ENCODE data around the gene ACTL6B. TPM values are rescaled to one million over a fixed set of nuclear protein-coding genes. Genes with fewer than 3 reads are reported as not detected.
"Not testable (repeated sequence)": the region's sequence is repeated elsewhere in the genome, so short reads cannot be mapped to it uniquely, and the experiment has no call there.

The ACTL6B gene
- total RNA-seq, 1 donor from 2014 or later = 163 TPM

- DNase-seq (ENCODE audit: low spot score in 2 of 2) (peak; percentile 26 to 54), FAIRE-seq (no peak)
Measured at GRCh38 chr7:100673942-100674410, 17.7 kb upstream of the ACTL6B start.

DNA sequence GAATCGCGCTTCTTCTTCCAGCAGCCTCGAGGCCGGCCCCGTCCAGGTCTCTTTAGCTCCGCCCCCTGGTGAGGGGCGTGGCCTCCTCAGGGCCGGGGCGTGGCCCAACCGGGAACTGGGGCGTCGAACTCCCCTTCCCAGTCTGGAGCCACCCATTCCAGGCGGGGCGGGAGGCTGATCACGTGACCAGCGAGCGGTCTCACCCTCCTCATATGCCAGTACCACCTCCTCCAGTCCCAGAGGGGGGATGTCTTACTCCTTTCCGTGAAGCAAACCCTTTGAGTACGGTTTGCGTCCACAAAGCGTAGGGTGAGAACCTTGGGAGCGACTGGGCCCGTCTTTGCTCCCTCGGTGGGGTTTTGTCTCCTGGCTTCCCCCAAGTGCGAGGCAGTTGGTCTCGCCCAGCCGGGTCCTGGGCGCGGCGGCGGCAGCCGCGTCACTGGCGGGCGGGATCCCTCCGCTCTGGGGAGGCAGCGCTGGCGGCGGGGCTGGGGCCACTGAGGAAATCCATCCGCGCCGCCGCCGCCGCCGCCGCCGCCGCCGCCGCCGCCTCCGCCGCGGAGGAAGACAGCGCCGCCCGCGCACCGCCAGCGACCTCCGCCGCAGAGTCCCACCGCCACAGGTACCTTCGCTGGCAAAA, 17.2 kb upstream of the ACTL6B start, which contains the start of gene GNB2:
GNB2 (plus strand) TSS at position 439 of the 640 bp plus-strand sequence. CDS start 2,526 bp downstream, outside the sequence.
- FAIRE-seq = no peak

DNA sequence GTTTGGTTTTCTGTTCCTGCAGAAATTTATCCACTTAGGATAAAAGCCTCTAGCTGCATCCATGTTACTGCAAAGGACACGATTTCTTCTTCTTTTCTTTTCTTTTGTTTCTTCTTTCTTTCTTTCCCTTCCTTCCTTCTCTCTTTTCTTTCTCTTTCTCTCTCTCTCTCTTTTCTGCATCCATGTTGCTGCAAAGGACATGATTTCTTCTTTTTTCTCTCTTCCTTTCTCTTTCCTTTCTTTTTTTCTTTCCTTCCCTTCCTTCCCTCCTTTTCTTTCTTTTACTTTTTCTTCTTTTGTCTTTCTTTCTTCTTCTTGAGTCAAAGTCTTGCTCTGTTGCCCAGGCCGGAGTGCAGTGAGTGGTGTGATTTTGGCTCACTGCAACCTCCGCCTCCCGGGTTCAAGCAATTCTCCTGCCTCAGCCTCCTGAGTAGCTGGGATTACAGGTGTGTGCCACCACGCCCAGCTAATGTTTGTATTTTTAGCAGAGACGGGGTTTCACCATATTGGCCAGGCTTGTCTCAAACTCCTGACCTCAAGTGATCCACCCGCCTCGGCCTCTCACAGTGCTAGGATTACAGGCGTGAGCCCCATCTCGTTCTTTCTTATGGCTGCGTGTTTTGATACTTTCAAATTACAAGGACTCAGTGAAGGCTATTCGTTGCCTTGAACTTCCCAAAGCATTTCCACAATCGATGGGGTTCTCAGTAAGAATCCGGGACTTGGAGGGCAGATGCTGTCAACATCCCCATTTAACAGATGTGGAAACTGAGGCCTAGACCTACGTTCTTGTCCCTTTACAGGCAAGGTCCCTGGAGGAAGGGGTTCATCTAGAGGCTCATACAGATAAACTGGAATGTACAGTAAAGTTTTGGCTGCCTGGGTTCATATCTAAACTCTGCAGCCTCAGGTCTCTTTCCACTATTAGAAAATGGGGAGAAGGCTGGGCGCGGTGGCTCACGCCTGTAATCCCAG, 15.4 kb upstream of the ACTL6B start:
- DNase-seq (ENCODE audit: low spot score in 2 of 2) (no peak), FAIRE-seq (no peak)

More for the DNA sequence above, 17.2 kb upstream of the ACTL6B start, which contains the start of gene GNB2:
- DNase-seq (ENCODE audit: low spot score in 2 of 2) = peak; percentile 95 to 97

DNA sequence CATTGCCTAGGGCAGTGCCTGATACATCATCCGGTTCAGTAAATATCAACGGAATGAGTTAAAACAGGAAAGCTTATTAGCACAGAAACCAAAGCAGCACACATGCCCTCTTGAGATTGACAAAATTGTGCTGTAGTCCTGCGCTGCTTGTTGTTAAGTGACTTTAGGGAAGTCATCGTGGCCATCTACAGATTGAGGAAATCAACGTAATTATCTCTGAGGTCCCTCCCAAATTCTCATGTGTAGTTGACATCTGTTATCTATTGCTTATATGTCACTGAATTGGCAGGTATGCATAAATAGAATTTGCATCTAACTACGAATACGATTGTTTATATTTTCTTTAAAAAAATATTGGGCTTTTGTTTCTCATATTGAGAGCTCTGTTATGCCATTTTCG, 13.8 kb upstream of the ACTL6B start:
- DNase-seq (ENCODE audit: low spot score in 2 of 2) = no peak
- FAIRE-seq = no peak

- not testable (repeated sequence) for DNase-seq (ENCODE audit: low spot score in 2 of 2); FAIRE-seq
Measured at GRCh38 chr7:100669106-100669505, 12.9 kb upstream of the ACTL6B start.

- DNase-seq (ENCODE audit: low spot score in 2 of 2) = no peak
- FAIRE-seq = no peak
Measured at GRCh38 chr7:100668069-100668449, 11.8 kb upstream of the ACTL6B start.

DNA sequence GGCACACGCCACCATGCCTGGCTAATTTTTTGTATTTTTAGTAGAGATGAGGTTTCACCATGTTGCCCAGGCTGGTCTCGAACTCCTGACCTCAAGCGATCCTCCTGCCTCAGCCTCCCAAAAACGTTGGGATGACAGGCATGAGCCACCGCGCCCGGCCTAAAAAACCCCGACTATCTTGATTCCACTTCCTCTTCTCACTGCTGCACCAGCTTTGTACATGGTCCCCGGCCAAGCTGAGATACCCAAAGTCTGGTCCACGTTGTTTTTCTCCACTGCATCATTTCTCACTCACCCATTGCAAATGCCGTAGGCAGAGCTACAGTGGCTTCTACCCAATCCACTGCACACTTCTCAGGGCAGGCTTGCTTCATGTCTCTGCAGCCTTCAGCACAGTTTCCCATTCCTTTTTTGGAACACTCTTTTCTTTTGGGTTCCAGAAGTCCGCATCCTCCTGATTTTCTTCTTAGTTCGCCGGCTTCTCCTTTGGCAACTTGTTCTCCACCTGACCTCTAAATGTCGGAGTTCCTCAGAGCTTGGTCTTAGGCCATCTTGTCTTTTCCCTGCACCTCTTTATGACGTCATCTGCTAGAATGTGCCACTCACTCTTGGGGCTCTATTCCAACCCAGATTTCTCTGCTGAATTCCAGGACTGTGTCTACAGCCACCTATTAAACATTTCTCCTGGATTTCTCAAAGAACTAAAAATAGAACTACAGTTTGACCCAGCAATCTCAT, 11.3 kb upstream of the ACTL6B start:
- no peak for FAIRE-seq

GRCh38 chr7:100665168-100665726, 9.0 kb upstream of the ACTL6B start:
- no peak for FAIRE-seq
- no peak for DNase-seq (ENCODE audit: low spot score in 2 of 2)

More for the DNA sequence above, 11.3 kb upstream of the ACTL6B start:
- no peak for DNase-seq (ENCODE audit: low spot score in 2 of 2)

- DNase-seq (ENCODE audit: low spot score in 2 of 2) = not testable (repeated sequence)
Measured at GRCh38 chr7:100662194-100662776, 6.0 kb upstream of the ACTL6B start.

DNA sequence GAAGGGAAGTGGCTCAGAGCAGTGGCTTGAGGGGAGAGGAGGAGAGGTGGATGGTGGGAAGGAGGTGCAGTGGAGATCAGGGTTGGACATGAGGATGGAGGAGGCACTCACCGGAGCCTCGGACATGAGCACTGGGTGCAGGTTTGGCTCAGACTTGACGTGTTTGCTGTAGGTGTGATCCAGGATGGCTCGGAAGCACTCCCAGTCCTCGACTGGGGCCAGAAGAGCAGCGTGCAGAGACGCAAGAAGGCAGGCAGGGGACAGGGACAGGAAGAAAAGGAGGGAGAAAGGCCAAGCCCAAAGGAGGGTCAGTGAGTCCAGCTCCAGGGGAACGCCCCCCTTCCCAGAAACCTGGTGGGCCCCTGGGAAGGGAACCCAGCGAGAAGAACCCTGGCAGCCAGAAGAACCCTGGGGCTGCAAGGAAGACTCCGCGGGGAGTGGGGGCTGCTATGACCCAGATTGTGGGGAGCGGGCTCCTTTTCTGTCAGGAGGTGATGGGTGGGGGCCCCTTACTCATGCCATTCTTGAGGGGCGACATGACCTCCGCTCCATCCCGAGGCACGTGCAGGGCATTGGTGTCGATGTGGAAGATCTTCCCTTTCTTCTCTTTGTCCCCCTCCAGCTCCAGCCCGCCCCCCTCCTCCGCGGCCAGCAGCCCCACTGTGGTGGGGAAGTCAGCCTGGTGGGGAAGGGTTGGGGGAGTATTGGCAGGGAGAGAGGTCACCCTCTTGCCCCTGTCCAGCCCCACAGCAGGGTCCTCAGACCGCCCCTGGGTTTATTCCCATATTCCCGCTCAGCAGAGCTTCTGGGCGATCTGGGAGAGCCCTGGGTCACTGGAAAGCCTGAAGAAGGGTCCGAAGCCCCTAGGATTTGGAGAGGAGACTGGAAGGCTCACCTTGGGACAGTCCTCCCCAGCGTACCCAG, 1.1 kb downstream of the ACTL6B start:
- FAIRE-seq (no peak), DNase-seq (ENCODE audit: low spot score in 2 of 2) (no peak)

More at GRCh38 chr7:100662194-100662776, 6.0 kb upstream of the ACTL6B start:
- not testable (repeated sequence) for FAIRE-seq

DNA sequence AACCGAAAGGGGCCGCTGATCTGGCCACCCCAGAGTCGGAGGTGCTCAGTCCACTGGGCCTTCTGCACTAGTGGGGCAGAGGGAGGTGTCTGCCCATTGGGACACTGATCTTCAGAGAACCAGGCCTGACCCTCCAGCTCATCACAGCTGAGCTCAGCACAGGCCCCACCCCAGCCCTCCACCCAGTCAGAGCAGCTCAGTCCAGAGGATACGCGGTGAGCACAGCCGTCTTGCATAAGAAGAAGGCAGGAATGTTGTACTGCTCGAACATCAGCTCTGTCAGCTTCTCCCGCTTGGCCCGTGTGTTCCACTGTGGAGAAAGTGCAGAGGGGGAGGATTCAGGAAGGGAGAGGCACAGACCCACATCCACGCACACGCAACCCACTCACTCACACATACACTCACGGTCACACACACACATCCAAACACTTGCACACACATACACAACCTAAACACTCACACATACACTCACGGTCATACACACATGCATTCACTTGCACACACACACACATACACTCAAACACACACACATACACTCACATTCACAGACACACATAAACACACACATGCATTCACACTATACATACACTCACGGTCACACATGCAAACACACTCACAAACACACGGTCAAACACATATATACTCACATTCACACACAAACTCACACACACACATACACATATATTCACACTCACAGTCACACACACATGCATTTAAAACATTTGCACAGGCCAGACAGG, 6.3 kb downstream of the ACTL6B start:
- no peak for FAIRE-seq
- no peak for DNase-seq (ENCODE audit: low spot score in 2 of 2)

DNA sequence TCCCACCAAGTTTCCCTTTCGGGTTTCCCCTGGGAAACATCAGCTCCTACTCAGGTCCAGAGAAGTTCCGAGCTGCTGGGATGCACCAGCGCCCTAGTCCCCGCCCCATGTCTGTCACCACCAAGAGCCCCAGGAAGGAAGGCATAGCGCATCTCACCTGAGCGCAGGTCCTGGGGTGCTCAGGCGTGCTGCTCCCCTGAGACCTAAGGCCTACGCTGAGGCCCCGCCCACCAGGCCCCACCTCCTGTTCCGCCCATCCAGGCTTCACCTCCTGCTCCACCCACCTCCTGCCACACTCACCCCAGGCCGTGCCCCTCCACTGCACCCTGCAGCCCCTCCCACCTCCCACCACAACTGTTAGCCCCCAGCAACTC, 13.7 kb downstream of the ACTL6B start:
- DNase-seq (ENCODE audit: low spot score in 2 of 2) (no peak), FAIRE-seq (no peak)

- DNase-seq (ENCODE audit: low spot score in 2 of 2) (no peak), FAIRE-seq (no peak)
Measured at GRCh38 chr7:100641860-100642533, 14.3 kb downstream of the ACTL6B start.

- DNase-seq (ENCODE audit: low spot score in 2 of 2) = no peak
- no peak for FAIRE-seq
Measured at GRCh38 chr7:100641463-100641859, 14.8 kb downstream of the ACTL6B start, which contains the start of gene TFR2. TSS of gene TFR2 (minus strand) at chr7:100641552. CDS start at chr7:100641509, 43 bp downstream.

DNA sequence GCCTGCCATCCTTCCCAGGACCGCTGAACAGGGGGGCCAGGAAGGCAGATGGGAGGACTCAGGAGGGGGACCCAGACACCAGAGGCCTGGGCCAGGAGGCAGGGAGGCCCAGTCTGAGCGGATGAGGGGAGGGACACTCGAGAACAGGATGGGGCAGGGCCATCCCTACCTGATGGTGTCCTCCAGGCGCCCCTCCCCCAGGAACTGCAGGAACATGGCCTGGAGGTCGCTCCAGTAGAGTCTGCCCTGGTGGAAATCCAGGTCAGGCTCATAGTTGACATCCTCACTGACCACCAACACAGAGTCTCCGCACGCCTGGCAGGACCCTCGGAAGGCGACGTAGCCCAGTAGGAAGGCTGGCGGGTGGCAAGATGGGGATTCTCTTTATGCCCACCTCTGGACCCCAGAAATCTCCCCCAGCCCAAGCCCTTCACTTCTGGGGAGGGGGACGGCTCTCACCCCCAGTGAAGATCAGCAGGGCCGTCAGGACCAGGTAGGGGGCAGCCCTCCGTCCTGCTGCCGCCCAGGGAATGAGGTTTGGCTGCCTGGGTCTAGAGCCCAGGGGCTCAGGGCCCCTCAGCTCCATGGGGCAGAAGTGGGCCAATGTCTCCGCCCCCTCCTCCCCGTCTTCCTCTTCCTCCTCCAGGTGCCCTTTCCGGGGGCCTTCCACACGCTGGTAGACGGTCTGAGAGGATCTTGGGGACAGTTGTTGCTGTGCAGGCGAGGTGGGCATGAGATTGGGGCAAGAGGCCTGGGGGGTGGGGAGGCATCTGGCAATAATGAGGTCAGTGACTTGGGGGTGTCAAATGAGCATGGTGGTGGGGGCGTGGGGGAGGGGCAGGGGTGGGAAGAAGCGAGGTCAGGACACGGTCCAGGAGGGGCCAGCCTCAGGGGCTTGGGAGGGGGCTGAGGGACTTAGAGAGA, 15.5 kb downstream of the ACTL6B start:
- FAIRE-seq (no peak), DNase-seq (ENCODE audit: low spot score in 2 of 2) (no peak)

DNA sequence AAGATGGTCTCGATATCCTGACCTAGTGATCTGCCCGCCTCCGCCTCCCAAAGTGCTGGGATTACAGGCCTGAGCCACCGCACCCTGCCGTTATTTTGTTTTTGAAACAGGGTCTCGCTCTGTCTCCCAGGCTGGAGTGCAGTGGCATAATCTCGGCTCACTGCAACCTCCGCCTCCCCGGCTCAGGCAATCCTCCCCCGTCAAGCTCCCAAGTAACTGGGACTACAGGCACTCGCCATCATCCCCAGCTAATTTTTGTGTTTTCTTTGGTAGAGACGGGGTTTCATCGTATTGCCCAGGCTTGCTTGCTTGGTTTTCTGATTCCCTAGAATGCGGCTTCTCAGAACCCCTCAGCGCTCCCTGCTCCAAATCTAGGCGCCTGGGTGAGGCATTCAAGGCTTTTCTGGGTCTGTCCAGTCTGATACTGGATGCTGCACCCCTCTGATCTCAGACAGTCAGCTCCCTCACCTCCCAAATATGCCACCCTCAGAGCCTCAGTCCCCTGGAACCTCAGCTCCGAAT, 16.2 kb downstream of the ACTL6B start:
- DNase-seq (ENCODE audit: low spot score in 2 of 2) (no peak), FAIRE-seq (no peak)

Data from frontal cortex (tissue), 4 donors.